Measurements from ENCODE around the gene SLC30A10.
"Not testable (repeated sequence)": the region's sequence is repeated elsewhere in the genome, so short reads cannot be mapped to it uniquely, and the experiment has no call there.

Gene SLC30A10

GRCh38 chr1:219927298-219927955, 930 bp downstream of the SLC30A10 start:
- DNase-seq, result no peak

- no peak for DNase-seq
Measured at GRCh38 chr1:219926363-219926998, 1.9 kb downstream of the SLC30A10 start.

- no peak for DNase-seq
Measured at GRCh38 chr1:219924342-219924741, 4.0 kb downstream of the SLC30A10 start.

- no peak for DNase-seq
Measured at GRCh38 chr1:219917851-219918466, 10.4 kb downstream of the SLC30A10 start.

- no peak for DNase-seq
Measured at GRCh38 chr1:219917281-219917680, 11.1 kb downstream of the SLC30A10 start.

GRCh38 chr1:219916257-219916656, 12.1 kb downstream of the SLC30A10 start:
- DNase-seq, result no peak

GRCh38 chr1:219913005-219913770, 15.2 kb downstream of the SLC30A10 start:
- DNase-seq, result no peak

- no peak for DNase-seq
Measured at GRCh38 chr1:219910716-219911115, 17.6 kb downstream of the SLC30A10 start.

GRCh38 chr1:219909476-219909875, 18.9 kb downstream of the SLC30A10 start:
- no peak for DNase-seq

GRCh38 chr1:219908170-219908569, 20.2 kb downstream of the SLC30A10 start:
- no peak for DNase-seq

GRCh38 chr1:219907772-219908070, 20.6 kb downstream of the SLC30A10 start:
- no peak for DNase-seq

GRCh38 chr1:219906924-219907771, 21.2 kb downstream of the SLC30A10 start:
- no peak for DNase-seq

- DNase-seq, result not testable (repeated sequence)
Measured at GRCh38 chr1:219906565-219906923, 21.8 kb downstream of the SLC30A10 start.

GRCh38 chr1:219905524-219905923, 22.8 kb downstream of the SLC30A10 start:
- no peak for DNase-seq

- no peak for DNase-seq
Measured at GRCh38 chr1:219904934-219905333, 23.4 kb downstream of the SLC30A10 start.

GRCh38 chr1:219903353-219903871, 24.9 kb downstream of the SLC30A10 start:
- DNase-seq, result no peak

GRCh38 chr1:219902951-219903350, 25.4 kb downstream of the SLC30A10 start:
- DNase-seq, result no peak

GRCh38 chr1:219900882-219901281, 27.5 kb downstream of the SLC30A10 start:
- no peak for DNase-seq

- DNase-seq, result no peak
Measured at GRCh38 chr1:219900201-219900600, 28.2 kb downstream of the SLC30A10 start.

- DNase-seq, result no peak
Measured at GRCh38 chr1:219898375-219898774, 30.0 kb downstream of the SLC30A10 start.

GRCh38 chr1:219897914-219898313, 30.4 kb downstream of the SLC30A10 start:
- no peak for DNase-seq

GRCh38 chr1:219892271-219892670, 36.1 kb downstream of the SLC30A10 start:
- not testable (repeated sequence) for DNase-seq

GRCh38 chr1:219891846-219892245, 36.5 kb downstream of the SLC30A10 start:
- not testable (repeated sequence) for DNase-seq
